Measurements from ENCODE around the gene VIL1.

DNA sequence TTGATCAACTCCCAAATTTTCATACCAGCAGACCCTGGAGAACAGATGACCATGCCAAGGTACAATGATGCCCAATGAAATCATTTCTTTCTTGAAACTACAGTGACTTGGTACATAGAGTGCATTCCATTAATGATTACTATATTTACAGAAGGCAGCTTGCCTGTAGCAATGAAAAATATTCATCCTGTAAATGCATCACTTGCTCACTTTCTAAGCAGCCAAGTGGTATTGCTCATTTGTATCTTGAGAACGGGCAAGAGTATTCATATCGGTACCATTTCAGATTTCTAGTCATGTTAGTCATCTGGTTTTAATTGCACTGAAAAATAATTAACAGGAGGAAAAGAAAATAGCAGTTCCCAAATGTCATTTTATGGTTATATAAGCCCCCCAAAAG is 59.6 kb downstream of the VIL1 start:
- TF ChIP-seq, protein P1, sequence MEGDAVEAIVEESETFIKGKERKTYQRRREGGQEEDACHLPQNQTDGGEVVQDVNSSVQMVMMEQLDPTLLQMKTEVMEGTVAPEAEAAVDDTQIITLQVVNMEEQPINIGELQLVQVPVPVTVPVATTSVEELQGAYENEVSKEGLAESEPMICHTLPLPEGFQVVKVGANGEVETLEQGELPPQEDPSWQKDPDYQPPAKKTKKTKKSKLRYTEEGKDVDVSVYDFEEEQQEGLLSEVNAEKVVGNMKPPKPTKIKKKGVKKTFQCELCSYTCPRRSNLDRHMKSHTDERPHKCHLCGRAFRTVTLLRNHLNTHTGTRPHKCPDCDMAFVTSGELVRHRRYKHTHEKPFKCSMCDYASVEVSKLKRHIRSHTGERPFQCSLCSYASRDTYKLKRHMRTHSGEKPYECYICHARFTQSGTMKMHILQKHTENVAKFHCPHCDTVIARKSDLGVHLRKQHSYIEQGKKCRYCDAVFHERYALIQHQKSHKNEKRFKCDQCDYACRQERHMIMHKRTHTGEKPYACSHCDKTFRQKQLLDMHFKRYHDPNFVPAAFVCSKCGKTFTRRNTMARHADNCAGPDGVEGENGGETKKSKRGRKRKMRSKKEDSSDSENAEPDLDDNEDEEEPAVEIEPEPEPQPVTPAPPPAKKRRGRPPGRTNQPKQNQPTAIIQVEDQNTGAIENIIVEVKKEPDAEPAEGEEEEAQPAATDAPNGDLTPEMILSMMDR (conservative IDR thresholded peaks at IDR 0.05), result no peak
- TF ChIP-seq EZH2 (IDR thresholded peaks at IDR 0.05; ENCODE audit: low read depth), result no peak
